HG02852 (cell line): ENCODE data around the gene CPEB4.

Experiments used
- ATAC-seq: cut with Tn5 transposase; IDR thresholded peaks from one replicate; pipeline ENCODE4 v1.9.1; 2021; ENCODE audit warnings: mild to moderate bottlenecking, moderate library complexity; ENCODE audit not compliant: unreplicated experiment

Gene CPEB4

GRCh38 chr5:173858670-173859407 lies 29.3 kb upstream of the CPEB4 start:
- no peak for ATAC-seq

GRCh38 chr5:173859408-173860159 lies 28.6 kb upstream of the CPEB4 start:
- ATAC-seq = no peak

- ATAC-seq = no peak
Measured at GRCh38 chr5:173862047-173862477, 26.1 kb upstream of the CPEB4 start.

- ATAC-seq = no peak
Measured at GRCh38 chr5:173863359-173863758, 24.8 kb upstream of the CPEB4 start.

GRCh38 chr5:173864126-173865050 lies 23.8 kb upstream of the CPEB4 start:
- ATAC-seq = no peak

GRCh38 chr5:173866243-173866857 lies 21.8 kb upstream of the CPEB4 start:
- no peak for ATAC-seq

- no peak for ATAC-seq
Measured at GRCh38 chr5:173866858-173867679, 21.1 kb upstream of the CPEB4 start.

- ATAC-seq = no peak
Measured at GRCh38 chr5:173868096-173868880, 19.9 kb upstream of the CPEB4 start.

GRCh38 chr5:173869316-173869715 lies 18.8 kb upstream of the CPEB4 start:
- ATAC-seq = no peak

- no peak for ATAC-seq
Measured at GRCh38 chr5:173872957-173873305, 15.2 kb upstream of the CPEB4 start.

GRCh38 chr5:173873306-173873922 lies 14.7 kb upstream of the CPEB4 start:
- no peak for ATAC-seq

- ATAC-seq = no peak
Measured at GRCh38 chr5:173875189-173875588, 13.0 kb upstream of the CPEB4 start.

GRCh38 chr5:173878224-173878967 lies 9.8 kb upstream of the CPEB4 start:
- ATAC-seq = no peak

- ATAC-seq = no peak
Measured at GRCh38 chr5:173880306-173880985, 7.7 kb upstream of the CPEB4 start.

GRCh38 chr5:173881811-173882575 lies 6.2 kb upstream of the CPEB4 start:
- ATAC-seq = no peak

- ATAC-seq = no peak
Measured at GRCh38 chr5:173882632-173883031, 5.5 kb upstream of the CPEB4 start.
